Measurements from ENCODE around the gene VPS29.

DNA sequence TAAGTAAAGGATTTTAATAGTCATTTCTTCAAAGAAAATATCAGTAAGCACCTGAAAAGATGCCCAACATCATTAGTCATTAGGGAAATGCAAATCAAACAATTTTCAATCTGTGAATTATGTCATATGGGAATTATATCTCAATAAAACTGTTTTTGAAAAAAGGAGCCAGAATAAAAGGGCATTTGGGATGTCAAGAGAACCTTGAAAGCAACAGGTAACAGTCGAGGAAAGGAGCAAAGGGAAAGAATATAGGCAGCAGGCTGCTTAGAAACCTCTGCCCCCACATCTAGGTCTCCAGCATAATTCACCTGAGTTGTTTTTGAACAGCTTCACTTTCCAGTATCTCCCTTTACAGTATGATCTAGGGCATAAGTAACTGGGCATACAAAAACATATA lies 12.5 kb upstream of the VPS29 start:
- TF ChIP-seq, protein P1, sequence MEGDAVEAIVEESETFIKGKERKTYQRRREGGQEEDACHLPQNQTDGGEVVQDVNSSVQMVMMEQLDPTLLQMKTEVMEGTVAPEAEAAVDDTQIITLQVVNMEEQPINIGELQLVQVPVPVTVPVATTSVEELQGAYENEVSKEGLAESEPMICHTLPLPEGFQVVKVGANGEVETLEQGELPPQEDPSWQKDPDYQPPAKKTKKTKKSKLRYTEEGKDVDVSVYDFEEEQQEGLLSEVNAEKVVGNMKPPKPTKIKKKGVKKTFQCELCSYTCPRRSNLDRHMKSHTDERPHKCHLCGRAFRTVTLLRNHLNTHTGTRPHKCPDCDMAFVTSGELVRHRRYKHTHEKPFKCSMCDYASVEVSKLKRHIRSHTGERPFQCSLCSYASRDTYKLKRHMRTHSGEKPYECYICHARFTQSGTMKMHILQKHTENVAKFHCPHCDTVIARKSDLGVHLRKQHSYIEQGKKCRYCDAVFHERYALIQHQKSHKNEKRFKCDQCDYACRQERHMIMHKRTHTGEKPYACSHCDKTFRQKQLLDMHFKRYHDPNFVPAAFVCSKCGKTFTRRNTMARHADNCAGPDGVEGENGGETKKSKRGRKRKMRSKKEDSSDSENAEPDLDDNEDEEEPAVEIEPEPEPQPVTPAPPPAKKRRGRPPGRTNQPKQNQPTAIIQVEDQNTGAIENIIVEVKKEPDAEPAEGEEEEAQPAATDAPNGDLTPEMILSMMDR (IDR thresholded peaks at IDR 0.05; ENCODE audit: insufficient read depth, low read length): no peak
- TF ChIP-seq, protein P2, sequence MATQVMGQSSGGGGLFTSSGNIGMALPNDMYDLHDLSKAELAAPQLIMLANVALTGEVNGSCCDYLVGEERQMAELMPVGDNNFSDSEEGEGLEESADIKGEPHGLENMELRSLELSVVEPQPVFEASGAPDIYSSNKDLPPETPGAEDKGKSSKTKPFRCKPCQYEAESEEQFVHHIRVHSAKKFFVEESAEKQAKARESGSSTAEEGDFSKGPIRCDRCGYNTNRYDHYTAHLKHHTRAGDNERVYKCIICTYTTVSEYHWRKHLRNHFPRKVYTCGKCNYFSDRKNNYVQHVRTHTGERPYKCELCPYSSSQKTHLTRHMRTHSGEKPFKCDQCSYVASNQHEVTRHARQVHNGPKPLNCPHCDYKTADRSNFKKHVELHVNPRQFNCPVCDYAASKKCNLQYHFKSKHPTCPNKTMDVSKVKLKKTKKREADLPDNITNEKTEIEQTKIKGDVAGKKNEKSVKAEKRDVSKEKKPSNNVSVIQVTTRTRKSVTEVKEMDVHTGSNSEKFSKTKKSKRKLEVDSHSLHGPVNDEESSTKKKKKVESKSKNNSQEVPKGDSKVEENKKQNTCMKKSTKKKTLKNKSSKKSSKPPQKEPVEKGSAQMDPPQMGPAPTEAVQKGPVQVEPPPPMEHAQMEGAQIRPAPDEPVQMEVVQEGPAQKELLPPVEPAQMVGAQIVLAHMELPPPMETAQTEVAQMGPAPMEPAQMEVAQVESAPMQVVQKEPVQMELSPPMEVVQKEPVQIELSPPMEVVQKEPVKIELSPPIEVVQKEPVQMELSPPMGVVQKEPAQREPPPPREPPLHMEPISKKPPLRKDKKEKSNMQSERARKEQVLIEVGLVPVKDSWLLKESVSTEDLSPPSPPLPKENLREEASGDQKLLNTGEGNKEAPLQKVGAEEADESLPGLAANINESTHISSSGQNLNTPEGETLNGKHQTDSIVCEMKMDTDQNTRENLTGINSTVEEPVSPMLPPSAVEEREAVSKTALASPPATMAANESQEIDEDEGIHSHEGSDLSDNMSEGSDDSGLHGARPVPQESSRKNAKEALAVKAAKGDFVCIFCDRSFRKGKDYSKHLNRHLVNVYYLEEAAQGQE (IDR thresholded peaks at IDR 0.05; ENCODE audit: insufficient replicate concordance, low read depth): no peak
- no peak for TF ChIP-seq GABPA (IDR thresholded peaks at IDR 0.05; ENCODE audit: low read depth)
